Neural progenitor cell (in vitro differentiated cells): ENCODE measurements around the gene PLK1. TPM values are rescaled to one million over a fixed set of nuclear protein-coding genes. Genes with fewer than 3 reads are reported as not detected.

Experiments
- DNase-seq: peaks from one replicate; pipeline ENCODE4 v3.0.0-alpha.2; 2016; ENCODE audit warnings: low spot score
- H2AFZ ChIP-seq: fragments of 200-600 bp; sonication (generic); replicated peaks from 2 replicates; pipeline ENCODE4 v1.6.1; 2016; ENCODE audit warnings: antibody characterized with exemption
- H3F3A ChIP-seq: fragments of 200-600 bp; sonication (generic); 2 replicates; pipeline ENCODE4 v1.6.1; 2016; ENCODE audit warnings: antibody characterized with exemption, low read depth
- H3K27ac ChIP-seq: fragments of 200-600 bp; sonication (generic); 2 replicates; pipeline ENCODE4 v1.5.1; 2016; ENCODE audit warnings: mild to moderate bottlenecking
- H3K27me3 ChIP-seq: fragments of 200-600 bp; sonication (generic); 2 replicates; pipeline ENCODE4 v1.6.1; 2016; ENCODE audit warnings: mild to moderate bottlenecking, moderate library complexity
- H3K36me3 ChIP-seq: fragments of 200-600 bp; sonication (generic); 2 replicates; pipeline ENCODE4 v1.5.1; 2016
- H3K4me1 ChIP-seq: fragments of 200-600 bp; sonication (generic); 2 replicates; pipeline ENCODE4 v1.6.1; 2016; ENCODE audit warnings: mixed run types
- H3K4me2 ChIP-seq: fragments of 200-600 bp; sonication (generic); 2 replicates; pipeline ENCODE4 v1.6.1; 2016
- H3K4me3 ChIP-seq: fragments of 200-600 bp; sonication (generic); 2 replicates; pipeline ENCODE4 v1.5.1; 2016
- H3K79me2 ChIP-seq: fragments of 200-600 bp; sonication (generic); 2 replicates; pipeline ENCODE4 v1.6.1; 2016; ENCODE audit warnings: low read depth
- H3K9ac ChIP-seq: fragments of 200-600 bp; sonication (generic); 2 replicates; pipeline ENCODE4 v1.6.1; 2016
- H3K9me3 ChIP-seq: fragments of 200-600 bp; sonication (generic); 2 replicates; pipeline ENCODE4 v1.5.1; 2016; ENCODE audit warnings: low read depth
- H4K20me1 ChIP-seq: fragments of 200-600 bp; sonication (generic); 2 replicates; pipeline ENCODE4 v1.6.1; 2016; ENCODE audit warnings: low read depth
- H3K27ac Mint-ChIP-seq: 3 replicates; pipeline ENCODE4 v1.8.0; 2021; ENCODE audit warnings: mixed read lengths
- H3K27me3 Mint-ChIP-seq: 2 replicates; pipeline ENCODE4 v1.8.0; 2022; ENCODE audit warnings: low read depth, mild to moderate bottlenecking, inconsistent platforms, moderate library complexity, mixed read lengths; ENCODE audit not compliant: insufficient read depth
- H3K36me3 Mint-ChIP-seq: 3 replicates; pipeline ENCODE4 v1.8.0; 2021; ENCODE audit warnings: mixed read lengths
- H3K4me1 Mint-ChIP-seq: 3 replicates; pipeline ENCODE4 v1.8.0; 2021; ENCODE audit warnings: mixed read lengths
- H3K4me3 Mint-ChIP-seq: 3 replicates; pipeline ENCODE4 v1.8.0; 2021; ENCODE audit warnings: mild to moderate bottlenecking, moderate library complexity, mixed read lengths
- H3K9me3 Mint-ChIP-seq: 3 replicates; pipeline ENCODE4 v1.8.0; 2020; ENCODE audit warnings: mixed read lengths
- CTCF ChIP-seq: fragments of 200-600 bp; sonication (generic); IDR thresholded peaks from 2 replicates; pipeline ENCODE4 v1.5.1; 2017; ENCODE audit warnings: antibody characterized with exemption, mild to moderate bottlenecking
- EZH2 ChIP-seq: fragments of 200-600 bp; sonication (generic); IDR thresholded peaks from 2 replicates; pipeline ENCODE4 v1.6.1; 2017; ENCODE audit warnings: antibody characterized with exemption, mild to moderate bottlenecking, moderate library complexity
- EZH2phosphoT487 ChIP-seq: fragments of 200-600 bp; sonication (generic); IDR thresholded peaks from 2 replicates; pipeline ENCODE4 v1.6.1; 2017; ENCODE audit warnings: antibody characterized with exemption
- total RNA-seq: library from RNA; depleted of rRNA; stranded (reverse); fragments of >200 nt; gene quantifications from 2 replicates; pipeline ENCODE4 v1.2.3, GENCODE V29; 2015; ENCODE audit warnings: low replicate concordance

PLK1 gene
- total RNA-seq, 1 donor from 2014 or later, result 93.5 TPM

- Histone ChIP-seq H3F3A (peaks cover 5% of the 10 kb centered on the region), H3K27ac (no peak overlapping the region), H3K79me2 (peaks cover 64% of the 10 kb centered on the region), H3K36me3 (no peaks in the 10 kb centered on the region), H3K9ac (peak overlapping the region; percentile 65), H2AFZ (no peak overlapping the region), H3K4me1 (no peaks in the 10 kb centered on the region), H3K9me3 (no peaks in the 10 kb centered on the region), H3K27me3 (no peaks in the 10 kb centered on the region), H3K4me3 (peak overlapping the region; percentile 69), H4K20me1 (no peaks in the 10 kb centered on the region), H3K4me2 (peak overlapping the region; percentile 77)
- H3K9me3 Mint-ChIP-seq, result no peaks in the 10 kb centered on the region
- H3K36me3 Mint-ChIP-seq, result peaks cover 20% of the 10 kb centered on the region
- peaks cover 15% of the 10 kb centered on the region for H3K4me1 Mint-ChIP-seq
- peak overlapping the region; percentile 99 for H3K4me3 Mint-ChIP-seq
- TF ChIP-seq EZH2 (no peak), CTCF (no peak), EZH2phosphoT487 (no peak)
- peaks cover 4% of the 10 kb centered on the region for H3K27me3 Mint-ChIP-seq
- H3K27ac Mint-ChIP-seq, result peak overlapping the region; percentile 63
- DNase-seq, result no peak
Observed at GRCh38 chr16:23642246-23642774, 36.4 kb upstream of the PLK1 start.

GRCh38 chr16:23650674-23651416 lies 27.8 kb upstream of the PLK1 start:
- Histone ChIP-seq H3F3A (no peaks in the 10 kb centered on the region), H3K4me1 (no peaks in the 10 kb centered on the region), H3K4me3 (no peak overlapping the region), H3K9ac (peak overlapping the region; percentile 1), H3K79me2 (peaks cover 41% of the 10 kb centered on the region), H3K9me3 (no peaks in the 10 kb centered on the region), H4K20me1 (peaks cover 14% of the 10 kb centered on the region), H2AFZ (no peak overlapping the region), H3K36me3 (no peaks in the 10 kb centered on the region), H3K27me3 (no peaks in the 10 kb centered on the region), H3K4me2 (no peak overlapping the region), H3K27ac (no peak overlapping the region)
- H3K36me3 Mint-ChIP-seq, result peaks cover 23% of the 10 kb centered on the region
- H3K4me1 Mint-ChIP-seq, result no peaks in the 10 kb centered on the region
- DNase-seq, result peak; percentile 24
- no peak overlapping the region for H3K4me3 Mint-ChIP-seq
- H3K27ac Mint-ChIP-seq, result no peak overlapping the region
- H3K27me3 Mint-ChIP-seq, result no peaks in the 10 kb centered on the region
- H3K9me3 Mint-ChIP-seq, result no peaks in the 10 kb centered on the region
- TF ChIP-seq EZH2phosphoT487 (no peak), EZH2 (no peak), CTCF (no peak)

GRCh38 chr16:23651943-23652468 lies 26.7 kb upstream of the PLK1 start:
- H4K20me1 ChIP-seq, result peaks cover 14% of the 10 kb centered on the region
- no peaks in the 10 kb centered on the region for H3K4me1 ChIP-seq
- H2AFZ ChIP-seq, result no peak overlapping the region
- H3K27me3 ChIP-seq, result no peaks in the 10 kb centered on the region
- H3K36me3 ChIP-seq, result no peaks in the 10 kb centered on the region
- H3K4me2 ChIP-seq, result no peak overlapping the region
- no peak for TF ChIP-seq CTCF
- no peak for TF ChIP-seq EZH2phosphoT487
- TF ChIP-seq EZH2, result no peak
- H3K4me3 ChIP-seq, result no peak overlapping the region
- DNase-seq, result no peak
- no peaks in the 10 kb centered on the region for H3F3A ChIP-seq
- no peak overlapping the region for H3K4me3 Mint-ChIP-seq
- H3K27ac ChIP-seq, result no peak overlapping the region
- no peaks in the 10 kb centered on the region for H3K9me3 ChIP-seq
- H3K27ac Mint-ChIP-seq, result no peak overlapping the region
- H3K79me2 ChIP-seq, result peaks cover 29% of the 10 kb centered on the region
- peaks cover 14% of the 10 kb centered on the region for H3K36me3 Mint-ChIP-seq
- H3K27me3 Mint-ChIP-seq, result no peaks in the 10 kb centered on the region
- H3K4me1 Mint-ChIP-seq, result no peaks in the 10 kb centered on the region
- H3K9me3 Mint-ChIP-seq, result no peaks in the 10 kb centered on the region
- no peak overlapping the region for H3K9ac ChIP-seq
